Neural cell (in vitro differentiated cells): Measurements from ENCODE around the gene PPP2R5B.

Experiments
- CTCF ChIP-seq: fragments of 450-650 bp; IDR thresholded peaks from 2 replicates; pipeline ENCODE4 v1.5.1; 2014; ENCODE audit warnings: antibody characterized with exemption, mild to moderate bottlenecking, moderate library complexity; ENCODE audit not compliant: poor library complexity, severe bottlenecking
- POLR2AphosphoS5 ChIP-seq: IDR thresholded peaks from 2 replicates; pipeline ENCODE4 v1.6.1; 2012
- SMC3 ChIP-seq: fragments of 450-650 bp; conservative IDR thresholded peaks from 2 replicates; pipeline ENCODE4 v1.6.1; 2014; ENCODE audit warnings: antibody characterized with exemption, mild to moderate bottlenecking, moderate library complexity; ENCODE audit not compliant: poor library complexity
- TAF1 ChIP-seq: IDR thresholded peaks from 2 replicates; pipeline ENCODE4 v1.6.1; 2012; ENCODE audit warnings: low read depth

GRCh38 chr11:64898076-64898445 lies 26.4 kb upstream of the PPP2R5B start:
- TF ChIP-seq TAF1 (no peak), CTCF (no peak), POLR2AphosphoS5 (no peak), SMC3 (no peak)
